ENCODE measurements around the gene CNTNAP4. TPM values are rescaled to one million over a fixed set of nuclear protein-coding genes. Genes with fewer than 3 reads are reported as not detected.

Gene CNTNAP4
- total RNA-seq, 1 experiment from 2014 or later: not detected

DNA sequence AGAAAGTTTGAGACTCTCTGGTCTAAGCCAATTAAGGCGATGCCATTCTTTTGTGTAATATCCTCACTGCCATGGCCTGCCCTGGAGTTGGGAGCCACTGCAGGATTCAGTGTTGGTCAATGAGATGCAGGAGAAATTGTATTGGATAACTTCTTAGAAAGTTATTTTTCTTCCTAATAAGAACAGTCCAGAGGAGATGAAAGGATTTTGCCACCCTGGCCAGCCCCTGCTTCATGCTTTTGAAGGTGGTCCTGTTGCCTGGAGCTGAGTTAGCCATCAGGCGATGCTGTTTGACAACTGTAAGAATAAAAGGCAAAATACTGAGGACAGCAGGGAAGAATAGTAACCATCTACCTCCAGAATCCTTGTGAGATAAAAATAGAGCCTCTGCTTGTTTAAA lies 35.4 kb upstream of the CNTNAP4 start:
- Histone ChIP-seq H3K4me3 (no peak overlapping the region), H3K9me2 (ENCODE audit: insufficient read depth) (no peaks in the 10 kb centered on the region), H3K27me3 (ENCODE audit: insufficient read depth, low read depth) (peaks cover 5% of the 10 kb centered on the region), H3K4me2 (no peak overlapping the region), H3K79me2 (ENCODE audit: low read depth) (no peaks in the 10 kb centered on the region), H3K9me3 (ENCODE audit: insufficient read depth, low read depth) (no peaks in the 10 kb centered on the region), H4K20me1 (ENCODE audit: insufficient read depth) (no peaks in the 10 kb centered on the region), H3F3A (ENCODE audit: insufficient read depth, low read depth) (no peaks in the 10 kb centered on the region), H3K36me3 (ENCODE audit: low read depth) (no peaks in the 10 kb centered on the region), H3K4me1 (replicated peaks; ENCODE audit: insufficient read depth) (no peaks in the 10 kb centered on the region), H2AFZ (no peak overlapping the region), H3K27ac (no peak overlapping the region)
- TF ChIP-seq EZH2 (IDR thresholded peaks at IDR 0.05; ENCODE audit: low read depth): no peak
- TF ChIP-seq, protein P1, sequence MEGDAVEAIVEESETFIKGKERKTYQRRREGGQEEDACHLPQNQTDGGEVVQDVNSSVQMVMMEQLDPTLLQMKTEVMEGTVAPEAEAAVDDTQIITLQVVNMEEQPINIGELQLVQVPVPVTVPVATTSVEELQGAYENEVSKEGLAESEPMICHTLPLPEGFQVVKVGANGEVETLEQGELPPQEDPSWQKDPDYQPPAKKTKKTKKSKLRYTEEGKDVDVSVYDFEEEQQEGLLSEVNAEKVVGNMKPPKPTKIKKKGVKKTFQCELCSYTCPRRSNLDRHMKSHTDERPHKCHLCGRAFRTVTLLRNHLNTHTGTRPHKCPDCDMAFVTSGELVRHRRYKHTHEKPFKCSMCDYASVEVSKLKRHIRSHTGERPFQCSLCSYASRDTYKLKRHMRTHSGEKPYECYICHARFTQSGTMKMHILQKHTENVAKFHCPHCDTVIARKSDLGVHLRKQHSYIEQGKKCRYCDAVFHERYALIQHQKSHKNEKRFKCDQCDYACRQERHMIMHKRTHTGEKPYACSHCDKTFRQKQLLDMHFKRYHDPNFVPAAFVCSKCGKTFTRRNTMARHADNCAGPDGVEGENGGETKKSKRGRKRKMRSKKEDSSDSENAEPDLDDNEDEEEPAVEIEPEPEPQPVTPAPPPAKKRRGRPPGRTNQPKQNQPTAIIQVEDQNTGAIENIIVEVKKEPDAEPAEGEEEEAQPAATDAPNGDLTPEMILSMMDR (conservative IDR thresholded peaks at IDR 0.05): no peak
- ChIA-PET CTCF (no interaction called here), POLR2A (ENCODE audit: unreplicated experiment) (no interaction called here)
- no TSS peak for BruUV-seq (replicated peaks)
- DNase-seq: no peak
- intact Hi-C loops (cut with micrococcal nuclease; ENCODE audit: unreplicated experiment): no loop called here

DNA sequence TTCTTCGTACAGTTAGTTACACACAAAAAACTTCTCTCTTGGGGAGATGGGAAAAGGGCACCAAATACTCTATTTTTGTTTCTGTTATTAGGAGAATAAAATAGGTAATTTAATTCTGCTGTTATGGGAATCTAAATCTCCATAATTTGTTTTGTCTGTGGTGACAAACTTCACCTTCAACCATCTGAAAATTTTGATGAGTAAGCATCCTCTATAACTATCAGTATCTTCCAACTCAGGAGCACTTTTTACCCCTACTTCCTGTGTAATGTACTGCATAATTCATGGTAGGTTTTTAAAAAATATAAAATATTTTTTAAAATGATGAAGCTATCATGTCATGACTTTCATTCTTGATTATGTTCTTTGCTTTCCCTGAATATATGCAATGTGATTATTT lies 33.6 kb upstream of the CNTNAP4 start:
- no peaks in the 10 kb centered on the region for H3K4me1 ChIP-seq (replicated peaks; ENCODE audit: insufficient read depth)
- no peak overlapping the region for H3K27ac ChIP-seq
- no peak overlapping the region for H3K4me3 ChIP-seq
- H3F3A ChIP-seq (ENCODE audit: insufficient read depth, low read depth): no peaks in the 10 kb centered on the region
- H4K20me1 ChIP-seq (ENCODE audit: insufficient read depth): no peaks in the 10 kb centered on the region
- H3K79me2 ChIP-seq (ENCODE audit: low read depth): no peaks in the 10 kb centered on the region
- H3K4me2 ChIP-seq: no peak overlapping the region
- no peaks in the 10 kb centered on the region for H3K9me2 ChIP-seq (ENCODE audit: insufficient read depth)
- no peak for TF ChIP-seq EZH2 (IDR thresholded peaks at IDR 0.05; ENCODE audit: low read depth)
- TF ChIP-seq, protein P1 (conservative IDR thresholded peaks at IDR 0.05): no peak
- BruUV-seq (replicated peaks): no TSS peak
- intact Hi-C loops (cut with micrococcal nuclease; ENCODE audit: unreplicated experiment): no loop called here
- CTCF ChIA-PET: no interaction called here
- no peak overlapping the region for H2AFZ ChIP-seq
- H3K27me3 ChIP-seq (ENCODE audit: insufficient read depth, low read depth): no peaks in the 10 kb centered on the region
- POLR2A ChIA-PET (ENCODE audit: unreplicated experiment): no interaction called here
- no peaks in the 10 kb centered on the region for H3K9me3 ChIP-seq (ENCODE audit: insufficient read depth, low read depth)
- DNase-seq: no peak
- H3K36me3 ChIP-seq (ENCODE audit: low read depth): no peaks in the 10 kb centered on the region

DNA sequence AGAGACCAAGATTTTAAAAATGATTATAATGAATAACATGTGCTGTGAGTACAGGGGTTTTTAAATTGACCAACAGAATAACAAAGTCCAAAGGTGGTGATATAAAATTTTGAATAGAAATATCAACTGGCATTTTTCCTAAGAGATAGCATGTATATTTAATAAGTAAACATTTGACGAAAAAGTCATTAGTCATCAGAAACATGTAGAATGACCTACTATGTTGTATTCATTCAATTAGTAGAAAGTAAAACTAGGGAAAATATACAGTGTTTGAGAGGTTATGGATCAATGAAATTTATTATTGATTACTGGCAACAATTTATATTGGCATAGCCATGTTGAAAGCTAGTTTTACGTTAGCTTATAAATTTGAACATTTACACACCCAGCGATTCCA lies 30.6 kb upstream of the CNTNAP4 start:
- TF ChIP-seq EZH2 (IDR thresholded peaks at IDR 0.05; ENCODE audit: low read depth): no peak
- TF ChIP-seq, protein P1 (conservative IDR thresholded peaks at IDR 0.05): no peak
- no peaks in the 10 kb centered on the region for H3K36me3 ChIP-seq (ENCODE audit: low read depth)
- no peaks in the 10 kb centered on the region for H3F3A ChIP-seq (ENCODE audit: insufficient read depth, low read depth)
- no peak overlapping the region for H3K4me3 ChIP-seq
- H3K27me3 ChIP-seq (ENCODE audit: insufficient read depth, low read depth): no peaks in the 10 kb centered on the region
- no peak for DNase-seq
- ChIA-PET CTCF (no interaction called here), POLR2A (ENCODE audit: unreplicated experiment) (no interaction called here)
- no peaks in the 10 kb centered on the region for H3K79me2 ChIP-seq (ENCODE audit: low read depth)
- intact Hi-C loops (cut with micrococcal nuclease; ENCODE audit: unreplicated experiment): no loop called here
- no peak overlapping the region for H3K4me2 ChIP-seq
- no peaks in the 10 kb centered on the region for H3K4me1 ChIP-seq (replicated peaks; ENCODE audit: insufficient read depth)
- H3K9me3 ChIP-seq (ENCODE audit: insufficient read depth, low read depth): no peaks in the 10 kb centered on the region
- BruUV-seq (replicated peaks): no TSS peak
- H3K9me2 ChIP-seq (ENCODE audit: insufficient read depth): no peaks in the 10 kb centered on the region
- no peak overlapping the region for H2AFZ ChIP-seq
- H3K27ac ChIP-seq: no peak overlapping the region
- no peaks in the 10 kb centered on the region for H4K20me1 ChIP-seq (ENCODE audit: insufficient read depth)
